Measurements from ENCODE around the gene IMMP2L.
A peak's percentile ranks its signal among the peaks of the same experiment; 100 is the strongest.

Gene IMMP2L

GRCh38 chr7:111059833-111060232 lies 502.5 kb downstream of the IMMP2L start:
- DNase-seq, result no peak

DNA sequence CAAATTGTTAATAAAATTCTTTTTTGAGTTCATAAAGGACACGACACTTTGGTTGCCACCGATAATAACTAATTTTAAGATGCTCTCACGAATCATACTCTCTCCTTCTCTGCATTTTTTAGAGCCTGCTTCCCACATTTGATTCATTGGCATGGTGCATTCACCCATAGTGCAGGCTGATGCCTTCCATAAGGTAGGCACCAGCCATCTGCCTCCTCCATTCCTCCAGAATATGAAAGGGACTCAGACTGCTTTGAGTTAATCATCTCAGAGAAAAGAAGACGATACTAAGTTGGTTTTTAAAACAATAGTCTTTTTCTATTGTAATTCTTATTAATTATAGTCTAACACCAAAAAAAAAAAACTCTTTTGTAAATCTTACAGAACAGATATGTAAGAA lies 505.2 kb downstream of the IMMP2L start:
- no peak for DNase-seq

DNA sequence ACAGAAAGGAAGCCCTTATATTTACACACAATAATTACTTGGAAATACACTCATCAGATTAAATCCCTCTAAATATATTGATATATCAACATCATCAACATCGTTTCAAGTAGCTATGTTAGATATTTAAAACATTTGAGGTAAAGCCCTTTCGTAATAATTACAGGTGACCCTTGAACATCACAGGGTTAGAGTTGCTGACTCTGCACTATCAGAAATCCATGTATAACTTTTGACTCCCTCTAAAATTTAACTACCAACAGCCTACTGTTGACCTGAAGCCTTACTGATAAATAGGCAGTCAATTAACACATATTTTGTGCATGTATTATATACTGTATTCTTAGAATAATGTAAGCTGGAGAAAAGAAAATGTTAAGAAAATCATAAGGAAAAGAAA lies 505.9 kb downstream of the IMMP2L start:
- DNase-seq, result no peak

- DNase-seq, result no peak
These were observed 509.3 kb downstream of the IMMP2L start for GRCh38 chr7:111053035-111053434.

GRCh38 chr7:111051832-111052231 lies 510.5 kb downstream of the IMMP2L start:
- no peak for DNase-seq

DNA sequence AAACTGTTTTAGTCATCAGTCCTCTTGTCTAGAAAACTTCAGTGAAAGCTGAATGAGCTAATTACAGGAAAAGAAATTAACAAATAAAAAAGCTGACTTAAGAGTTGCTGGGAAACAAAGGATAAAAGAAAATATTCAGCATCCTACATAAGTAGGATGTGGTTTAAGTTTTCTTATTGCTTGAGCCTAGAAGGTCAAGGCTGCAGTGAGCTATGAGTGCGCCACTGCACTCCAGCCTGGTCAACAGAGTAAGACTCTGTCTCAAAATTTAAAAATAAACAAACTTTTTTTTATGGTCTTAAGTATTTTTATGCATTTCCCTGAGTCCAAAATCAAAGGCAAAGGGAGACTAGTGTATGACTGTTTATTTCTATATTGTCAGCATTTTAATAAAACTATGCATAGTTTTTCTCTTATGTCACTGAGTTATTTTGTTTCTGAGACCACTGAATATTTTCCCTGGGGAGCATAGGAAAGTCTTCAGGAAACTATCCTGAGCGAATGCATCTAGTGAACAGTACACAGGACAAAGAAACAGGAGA lies 511.3 kb downstream of the IMMP2L start:
- no peak for DNase-seq

DNA sequence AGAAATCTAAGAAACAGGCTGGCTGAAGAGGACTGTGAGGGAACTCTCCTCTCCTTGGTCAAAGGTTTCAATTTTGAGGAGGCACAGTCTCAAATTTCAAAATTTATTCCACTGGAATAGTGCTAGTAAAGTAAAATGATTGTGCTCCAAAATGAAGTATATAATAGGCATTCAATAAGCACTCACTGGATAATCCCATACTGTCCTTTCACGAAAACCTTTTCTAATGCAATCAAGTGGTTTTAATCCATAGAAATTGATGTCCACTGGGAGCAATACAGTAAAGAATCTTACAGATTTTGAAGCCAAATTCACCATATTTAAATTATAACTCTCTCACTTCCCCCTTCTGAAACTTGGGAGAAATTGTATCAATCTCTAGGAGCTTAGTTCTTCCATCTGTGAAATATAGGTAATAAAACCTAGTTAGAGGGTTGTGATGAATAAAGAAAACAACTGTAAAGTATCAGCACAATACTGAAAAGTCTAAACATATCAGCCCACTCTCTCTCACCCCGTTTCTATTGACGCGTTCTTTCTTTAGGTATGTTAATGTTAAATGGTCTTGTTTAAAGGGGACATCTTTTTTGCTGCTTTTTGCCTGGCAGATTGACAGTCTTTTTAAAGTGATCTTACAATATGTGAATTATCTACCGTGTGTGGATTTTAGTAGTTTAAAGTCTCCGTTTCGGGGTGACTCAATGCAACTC lies 512.2 kb downstream of the IMMP2L start:
- no peak for DNase-seq

DNA sequence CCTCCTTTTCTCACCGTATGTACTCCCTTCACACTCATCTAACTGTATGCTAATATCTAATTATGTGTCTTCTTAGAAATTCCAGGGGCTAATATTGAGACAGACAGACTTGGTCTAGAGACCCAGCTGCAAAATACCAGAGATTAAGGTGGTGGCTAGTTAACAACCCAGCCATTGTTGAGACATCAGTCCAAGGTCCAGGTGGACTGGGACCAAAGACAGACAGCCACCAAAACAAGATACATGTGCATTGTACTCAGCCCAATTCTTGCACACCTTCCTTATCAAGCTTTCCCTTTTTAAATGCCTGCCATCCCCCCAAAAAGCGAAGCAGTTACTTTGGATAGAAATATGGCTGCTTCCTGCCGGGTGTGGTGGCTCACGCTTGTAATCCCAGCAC lies 514.7 kb downstream of the IMMP2L start:
- DNase-seq, result no peak

- DNase-seq, result no peak
These were observed 516.8 kb downstream of the IMMP2L start for GRCh38 chr7:111045449-111045848.

DNA sequence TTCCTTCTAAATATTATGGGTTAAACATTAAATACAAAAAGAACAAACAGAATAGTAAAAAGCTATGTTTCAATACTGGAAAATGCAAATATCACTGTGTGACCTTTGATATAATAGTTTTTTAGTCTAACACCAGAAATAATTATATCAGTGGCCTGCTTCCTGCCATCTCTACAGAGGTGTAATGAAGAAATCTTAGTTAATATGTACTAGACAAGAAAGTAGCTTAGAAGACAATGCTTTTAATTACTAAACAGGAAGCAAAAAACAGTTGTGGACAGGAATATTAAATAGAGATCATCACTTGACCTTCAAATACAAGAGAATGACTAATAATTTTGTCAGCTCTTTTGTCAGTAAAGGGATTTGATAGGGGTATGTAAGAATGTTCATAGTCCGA lies 518.7 kb downstream of the IMMP2L start:
- DNase-seq, result no peak

- DNase-seq, result no peak
These were observed 519.5 kb downstream of the IMMP2L start for GRCh38 chr7:111042842-111043241.

DNA sequence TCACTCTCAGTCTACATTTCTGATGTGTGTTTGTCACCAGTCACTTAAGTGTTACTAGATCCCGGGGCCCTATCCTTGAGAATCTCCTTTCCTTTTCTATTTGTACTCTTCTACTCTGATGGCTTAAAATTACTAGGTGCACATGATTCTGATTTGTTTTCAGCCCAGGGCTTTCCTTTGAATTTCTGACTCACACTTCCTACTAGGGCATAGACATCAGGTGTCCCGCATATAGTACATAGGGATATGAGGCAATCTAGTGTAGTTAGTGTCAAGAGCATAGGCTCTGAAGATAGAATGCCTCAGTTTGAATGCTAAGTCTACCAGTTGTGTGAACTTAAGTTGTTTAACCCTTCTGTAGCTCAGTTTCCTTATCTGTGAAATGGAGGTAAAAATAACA lies 520.7 kb downstream of the IMMP2L start:
- no peak for DNase-seq

GRCh38 chr7:111038185-111038584 lies 524.1 kb downstream of the IMMP2L start:
- DNase-seq, result no peak

DNA sequence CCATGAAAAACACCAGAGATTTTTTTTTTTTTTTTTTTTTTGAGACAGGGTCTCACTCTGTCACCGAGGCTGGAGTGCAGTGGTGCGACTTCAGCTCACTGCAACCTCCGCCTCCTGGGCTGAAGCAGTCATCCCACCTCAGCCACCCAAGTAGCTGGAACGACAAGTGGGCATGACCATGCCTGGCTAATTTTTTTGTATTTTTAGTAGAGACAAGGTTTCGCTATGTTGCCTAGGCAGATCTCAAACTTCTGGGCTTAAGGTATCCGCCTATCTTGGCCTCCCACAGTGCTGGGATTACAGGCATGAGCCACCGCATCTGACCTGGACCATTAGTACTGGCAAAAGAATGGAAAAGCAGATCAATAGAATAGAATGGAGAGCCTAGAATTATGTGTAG lies 530.4 kb downstream of the IMMP2L start:
- DNase-seq, result no peak

- no peak for DNase-seq
These were observed 532.0 kb downstream of the IMMP2L start for GRCh38 chr7:111030336-111030735.

- peak in 1 of 2 donors; percentile 12 for DNase-seq
These were observed 532.6 kb downstream of the IMMP2L start for GRCh38 chr7:111029574-111030251.

- no peak for DNase-seq
These were observed 533.1 kb downstream of the IMMP2L start for GRCh38 chr7:111029141-111029572.

GRCh38 chr7:111027396-111027795 lies 534.9 kb downstream of the IMMP2L start:
- no peak for DNase-seq

DNA sequence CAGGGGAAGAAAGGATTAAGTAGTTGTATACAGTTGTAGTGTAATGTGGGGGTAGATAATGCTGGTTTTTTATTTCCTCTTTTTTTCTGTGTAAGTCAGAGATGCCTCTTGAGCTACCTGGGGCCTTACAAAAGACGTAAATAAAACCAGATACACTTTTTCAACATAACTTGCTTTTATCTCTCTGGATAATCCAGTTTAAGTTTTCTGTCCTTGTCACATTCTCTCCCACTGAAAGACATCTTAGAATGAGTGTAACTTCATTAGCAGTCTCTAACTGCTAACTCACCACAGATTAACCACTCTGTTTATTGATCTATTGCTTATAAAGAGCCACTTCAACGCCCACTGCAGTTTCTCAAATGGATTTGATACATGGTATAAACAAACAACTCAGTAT lies 535.5 kb downstream of the IMMP2L start:
- DNase-seq, result no peak

- DNase-seq, result no peak
These were observed 535.9 kb downstream of the IMMP2L start for GRCh38 chr7:111026343-111026742.

- peak; percentile 35 to 38 for DNase-seq
These were observed 537.3 kb downstream of the IMMP2L start for GRCh38 chr7:111025006-111025405.

- no peak for DNase-seq
These were observed 543.1 kb downstream of the IMMP2L start for GRCh38 chr7:111018960-111019736.

GRCh38 chr7:111018447-111018846 lies 543.8 kb downstream of the IMMP2L start:
- DNase-seq, result no peak

DNA sequence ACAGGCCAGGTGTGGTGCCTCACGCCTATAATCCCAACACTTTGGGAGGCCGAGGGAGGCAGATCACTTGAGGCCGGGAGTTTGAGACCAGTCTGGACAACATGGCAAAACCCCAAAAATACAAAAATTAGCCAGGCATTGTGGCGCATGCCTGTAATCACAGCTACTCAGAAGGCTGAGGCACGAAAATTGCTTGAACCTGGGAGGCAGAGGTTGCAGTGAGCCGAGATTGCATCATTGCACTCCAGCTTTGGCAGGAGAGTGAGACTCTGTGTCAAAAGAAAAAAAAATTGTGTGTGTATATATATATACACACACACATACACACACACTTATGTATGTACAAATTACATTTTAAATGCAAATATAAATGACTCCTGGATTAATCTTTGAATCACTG lies 548.2 kb downstream of the IMMP2L start:
- DNase-seq, result no peak

Data from CD4-positive, alpha-beta T cell treated with Interleukin-1 beta for 1 hour (primary cell).